T-helper 2 cell treated with Interferon-gamma antibody and Interleukin-4, amounts not matched to agents 5 μg/mL and 100 μg/mL, for 36 hours (primary cell): ENCODE results near the gene TK2.
"Not testable (repeated sequence)": the region's sequence is repeated elsewhere in the genome, so short reads cannot be mapped to it uniquely, and the experiment has no call there.

Experiments
- DNase-seq: peaks from one replicate; pipeline ENCODE4 v3.0.0; 2021; ENCODE audit warnings: low spot score
- H3K27ac Mint-ChIP-seq: one replicate; pipeline ENCODE4 v1.8.0; 2021; ENCODE audit warnings: mild to moderate bottlenecking, mixed read lengths
- H3K27me3 Mint-ChIP-seq: one replicate; pipeline ENCODE4 v1.8.0; 2021; ENCODE audit warnings: low read depth, mixed read lengths
- H3K36me3 Mint-ChIP-seq: one replicate; pipeline ENCODE4 v1.8.0; 2021; ENCODE audit warnings: low read depth, mixed read lengths
- H3K4me1 Mint-ChIP-seq: one replicate; pipeline ENCODE4 v1.8.0; 2021; ENCODE audit warnings: low read depth, mixed read lengths
- H3K4me3 Mint-ChIP-seq: one replicate; pipeline ENCODE4 v1.8.0; 2022; ENCODE audit warnings: mild to moderate bottlenecking, moderate library complexity, mixed read lengths
- H3K9me3 Mint-ChIP-seq: one replicate; pipeline ENCODE4 v1.8.0; 2021; ENCODE audit warnings: mixed read lengths

Gene TK2

DNA sequence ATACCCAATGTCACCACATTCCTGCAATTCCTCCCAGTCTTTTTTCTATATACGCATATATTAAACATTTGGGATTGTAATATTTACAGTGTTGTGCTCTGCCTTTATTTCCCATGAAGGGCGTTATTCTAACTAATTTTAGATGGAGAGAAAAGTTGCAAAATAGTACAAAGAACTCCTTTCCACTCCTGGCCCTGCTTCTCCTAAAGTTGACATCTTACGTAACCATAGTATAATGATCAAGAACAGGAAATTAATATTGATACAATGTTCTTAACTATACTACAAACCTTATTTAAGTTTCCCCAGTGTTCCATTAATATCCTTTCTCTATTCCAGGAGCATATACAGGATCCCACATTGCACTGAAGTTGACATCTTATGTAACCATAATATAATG is 46.3 kb downstream of the TK2 start:
- Mint-ChIP-seq H3K27ac (no peak overlapping the region), H3K36me3 (no peaks in the 10 kb centered on the region), H3K27me3 (peaks cover 7% of the 10 kb centered on the region), H3K4me1 (peaks cover 4% of the 10 kb centered on the region), H3K9me3 (no peaks in the 10 kb centered on the region), H3K4me3 (no peak overlapping the region)
- DNase-seq, result no peak

GRCh38 chr16:66503030-66503429 is 46.9 kb downstream of the TK2 start:
- no peak for DNase-seq
- Mint-ChIP-seq H3K27ac (no peak overlapping the region), H3K9me3 (no peaks in the 10 kb centered on the region), H3K4me3 (no peak overlapping the region), H3K4me1 (peaks cover 4% of the 10 kb centered on the region), H3K36me3 (no peaks in the 10 kb centered on the region), H3K27me3 (peaks cover 10% of the 10 kb centered on the region)

GRCh38 chr16:66502020-66502913 is 47.7 kb downstream of the TK2 start:
- Mint-ChIP-seq H3K27me3 (peaks cover 14% of the 10 kb centered on the region), H3K27ac (no peak overlapping the region), H3K9me3 (no peaks in the 10 kb centered on the region), H3K36me3 (no peaks in the 10 kb centered on the region), H3K4me3 (no peak overlapping the region), H3K4me1 (peaks cover 4% of the 10 kb centered on the region)
- no peak for DNase-seq

GRCh38 chr16:66501563-66501962 is 48.4 kb downstream of the TK2 start:
- H3K9me3 Mint-ChIP-seq, DNase-seq, H3K4me1 Mint-ChIP-seq, H3K36me3 Mint-ChIP-seq, H3K27ac Mint-ChIP-seq, H3K4me3 Mint-ChIP-seq: not testable (repeated sequence)
- peaks cover 18% of the 10 kb centered on the region for H3K27me3 Mint-ChIP-seq

DNA sequence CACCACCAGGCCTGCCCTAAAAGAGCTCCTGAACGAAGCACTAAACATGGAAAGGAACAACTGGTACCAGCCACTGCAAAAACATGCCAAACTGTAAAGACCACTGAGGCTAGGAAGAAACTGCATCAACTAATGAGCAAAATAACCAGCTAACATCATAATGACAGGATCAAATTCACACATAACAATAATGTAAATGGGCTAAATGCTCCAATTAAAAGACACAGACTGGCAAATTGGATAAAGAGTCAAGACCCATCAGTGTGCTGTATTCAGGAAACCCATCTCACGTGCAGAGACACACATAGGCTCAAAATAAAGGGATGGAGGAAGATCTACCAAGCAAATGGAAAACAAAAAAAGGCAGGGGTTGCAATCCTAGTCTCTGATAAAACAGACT is 52.0 kb downstream of the TK2 start:
- H3K4me1 Mint-ChIP-seq, DNase-seq, H3K27ac Mint-ChIP-seq, H3K4me3 Mint-ChIP-seq, H3K36me3 Mint-ChIP-seq, H3K9me3 Mint-ChIP-seq: not testable (repeated sequence)
- H3K27me3 Mint-ChIP-seq, result peaks cover 18% of the 10 kb centered on the region

- H3K27me3 Mint-ChIP-seq, result peaks cover 18% of the 10 kb centered on the region
- not testable (repeated sequence) for H3K27ac Mint-ChIP-seq, H3K4me3 Mint-ChIP-seq, H3K36me3 Mint-ChIP-seq, DNase-seq, H3K9me3 Mint-ChIP-seq, H3K4me1 Mint-ChIP-seq
Observed at GRCh38 chr16:66496226-66496625, 53.7 kb downstream of the TK2 start.

DNA sequence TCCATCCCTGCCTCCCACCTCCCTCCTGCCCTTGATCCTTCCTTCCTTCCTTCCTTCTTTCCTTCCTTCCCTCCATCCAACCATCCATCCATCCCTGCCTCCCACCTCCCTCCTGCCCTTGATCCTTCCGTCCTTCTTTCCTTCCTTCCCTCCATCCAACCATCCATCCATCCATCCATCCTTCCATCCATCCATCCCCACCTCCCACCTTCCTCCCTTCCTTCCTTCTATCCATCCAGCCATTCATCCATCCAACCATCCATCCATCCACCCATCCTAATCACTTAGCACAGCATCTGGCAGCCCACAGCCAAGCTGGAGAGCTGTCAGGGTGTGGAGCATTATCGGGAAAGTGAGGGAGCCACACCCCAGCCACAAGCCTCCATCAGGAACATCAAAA is 54.5 kb downstream of the TK2 start:
- Mint-ChIP-seq H3K36me3 (no peaks in the 10 kb centered on the region), H3K27ac (no peak overlapping the region), H3K4me1 (peaks cover 2% of the 10 kb centered on the region), H3K4me3 (no peak overlapping the region), H3K27me3 (peaks cover 18% of the 10 kb centered on the region), H3K9me3 (no peaks in the 10 kb centered on the region)
- DNase-seq, result no peak

GRCh38 chr16:66494916-66495315 is 55.0 kb downstream of the TK2 start:
- Mint-ChIP-seq H3K27me3 (peaks cover 18% of the 10 kb centered on the region), H3K9me3 (no peaks in the 10 kb centered on the region), H3K4me3 (no peak overlapping the region), H3K36me3 (no peaks in the 10 kb centered on the region), H3K27ac (no peak overlapping the region), H3K4me1 (peaks cover 2% of the 10 kb centered on the region)
- DNase-seq, result no peak

GRCh38 chr16:66493490-66494401 is 56.2 kb downstream of the TK2 start:
- Mint-ChIP-seq H3K27ac (no peak overlapping the region), H3K4me1 (peaks cover 2% of the 10 kb centered on the region), H3K27me3 (peaks cover 13% of the 10 kb centered on the region), H3K36me3 (no peaks in the 10 kb centered on the region), H3K4me3 (no peak overlapping the region), H3K9me3 (no peaks in the 10 kb centered on the region)
- no peak for DNase-seq

DNA sequence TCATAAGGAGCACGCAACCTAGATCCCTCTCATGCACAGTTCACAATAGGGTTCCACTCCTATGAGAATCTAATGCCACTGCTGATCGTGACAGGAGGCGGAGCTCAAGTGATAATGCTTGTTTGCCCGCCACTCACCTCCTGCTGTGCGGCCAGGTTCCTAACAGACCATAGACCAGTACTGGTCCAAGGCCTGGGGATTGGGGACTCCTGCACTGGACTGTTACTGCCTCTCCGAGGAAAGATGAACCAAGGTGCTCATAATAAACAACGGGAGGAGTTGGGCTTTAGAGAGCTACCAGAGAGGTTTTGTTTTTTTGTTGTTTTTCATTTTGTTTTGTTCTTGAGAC is 58.2 kb downstream of the TK2 start:
- Mint-ChIP-seq H3K9me3 (no peaks in the 10 kb centered on the region), H3K27ac (no peak overlapping the region), H3K4me3 (no peak overlapping the region), H3K36me3 (no peaks in the 10 kb centered on the region), H3K4me1 (peaks cover 2% of the 10 kb centered on the region), H3K27me3 (no peaks in the 10 kb centered on the region)
- no peak for DNase-seq

- Mint-ChIP-seq H3K4me3 (no peak overlapping the region), H3K4me1 (peaks cover 2% of the 10 kb centered on the region), H3K27ac (no peak overlapping the region), H3K36me3 (no peaks in the 10 kb centered on the region), H3K9me3 (no peaks in the 10 kb centered on the region), H3K27me3 (no peaks in the 10 kb centered on the region)
- DNase-seq, result no peak
Observed at GRCh38 chr16:66490774-66491715, 58.9 kb downstream of the TK2 start.

GRCh38 chr16:66489818-66490217 is 60.1 kb downstream of the TK2 start:
- DNase-seq, result no peak
- no peaks in the 10 kb centered on the region for H3K9me3 Mint-ChIP-seq
- H3K36me3 Mint-ChIP-seq, result no peaks in the 10 kb centered on the region
- peaks cover 2% of the 10 kb centered on the region for H3K4me1 Mint-ChIP-seq
- H3K4me3 Mint-ChIP-seq, result no peak overlapping the region
- H3K27ac Mint-ChIP-seq, result no peak overlapping the region
- H3K27me3 Mint-ChIP-seq, result no peaks in the 10 kb centered on the region

GRCh38 chr16:66489385-66489784 is 60.5 kb downstream of the TK2 start:
- no peaks in the 10 kb centered on the region for H3K36me3 Mint-ChIP-seq

More at GRCh38 chr16:66489385-66489784, 60.5 kb downstream of the TK2 start:
- no peak for DNase-seq
- H3K4me1 Mint-ChIP-seq, result peaks cover 2% of the 10 kb centered on the region
- no peak overlapping the region for H3K27ac Mint-ChIP-seq
- H3K9me3 Mint-ChIP-seq, result no peaks in the 10 kb centered on the region
- H3K4me3 Mint-ChIP-seq, result no peak overlapping the region
- no peaks in the 10 kb centered on the region for H3K27me3 Mint-ChIP-seq
